Measurements from ENCODE around the gene NT5DC2. TPM values are rescaled to one million over a fixed set of nuclear protein-coding genes. Genes with fewer than 3 reads are reported as not detected.

Gene NT5DC2
- total RNA-seq, 2 experiments from 2014 or later: 22.1 to 23.8 TPM

- no peak overlapping the region for H3K27ac Mint-ChIP-seq
- no peaks in the 10 kb centered on the region for H3K9me3 Mint-ChIP-seq
- H3K27me3 Mint-ChIP-seq: no peaks in the 10 kb centered on the region
- H3K4me3 Mint-ChIP-seq: no peak overlapping the region
- peaks cover 3% of the 10 kb centered on the region for H3K36me3 Mint-ChIP-seq (ENCODE audit: low read depth)
- no peak for DNase-seq
- ChIA-PET POLR2A (no interaction called here), CTCF (no interaction called here)
- no peaks in the 10 kb centered on the region for H3K4me1 Mint-ChIP-seq
Measured at GRCh38 chr3:52493232-52494017, 40.2 kb downstream of the NT5DC2 start.

GRCh38 chr3:52492059-52492458 is 41.6 kb downstream of the NT5DC2 start:
- CTCF ChIA-PET: no interaction called here
- no peak for DNase-seq
- Mint-ChIP-seq H3K27me3 (no peaks in the 10 kb centered on the region), H3K9me3 (no peaks in the 10 kb centered on the region), H3K4me3 (no peak overlapping the region), H3K36me3 (ENCODE audit: low read depth) (peaks cover 9% of the 10 kb centered on the region), H3K4me1 (no peaks in the 10 kb centered on the region), H3K27ac (no peak overlapping the region)
- POLR2A ChIA-PET: no interaction called here

- Mint-ChIP-seq H3K36me3 (ENCODE audit: low read depth) (peaks cover 9% of the 10 kb centered on the region), H3K27ac (no peak overlapping the region)
- CTCF ChIA-PET: no interaction called here
Measured at GRCh38 chr3:52490939-52491526, 42.6 kb downstream of the NT5DC2 start.

GRCh38 chr3:52490035-52490938 is 43.4 kb downstream of the NT5DC2 start:
- H3K27ac Mint-ChIP-seq: no peak overlapping the region
- no peaks in the 10 kb centered on the region for H3K9me3 Mint-ChIP-seq
- no peak overlapping the region for H3K4me3 Mint-ChIP-seq
- H3K36me3 Mint-ChIP-seq (ENCODE audit: low read depth): peaks cover 11% of the 10 kb centered on the region
- ChIA-PET CTCF (no interaction called here), POLR2A (interaction anchor here (0.7 kb wide), 1 partner anchor 33 kb away, joined by 3 read pairs; no protein-coding TSS in a partner anchor)
- H3K4me1 Mint-ChIP-seq: no peaks in the 10 kb centered on the region
- no peak for DNase-seq
- no peaks in the 10 kb centered on the region for H3K27me3 Mint-ChIP-seq

More at GRCh38 chr3:52490939-52491526, 42.6 kb downstream of the NT5DC2 start:
- Mint-ChIP-seq H3K4me1 (no peaks in the 10 kb centered on the region), H3K4me3 (no peak overlapping the region), H3K9me3 (no peaks in the 10 kb centered on the region), H3K27me3 (no peaks in the 10 kb centered on the region)
- POLR2A ChIA-PET: no interaction called here
- no peak for DNase-seq

- Mint-ChIP-seq H3K27ac (no peak overlapping the region), H3K27me3 (no peaks in the 10 kb centered on the region), H3K4me3 (no peak overlapping the region), H3K36me3 (ENCODE audit: low read depth) (peaks cover 11% of the 10 kb centered on the region), H3K4me1 (no peaks in the 10 kb centered on the region), H3K9me3 (no peaks in the 10 kb centered on the region)
- POLR2A ChIA-PET: interaction anchor here (0.7 kb wide), 1 partner anchor 32 kb away, joined by 3 read pairs; no protein-coding TSS in a partner anchor
- no peak for DNase-seq
- CTCF ChIA-PET: interaction anchor here (0.6 to 1.2 kb wide), 3 partner anchors 19 to 37 kb away, joined by 3 read pairs; no protein-coding TSS in a partner anchor
Measured at GRCh38 chr3:52489453-52489852, 44.2 kb downstream of the NT5DC2 start.

GRCh38 chr3:52488746-52489145 is 44.9 kb downstream of the NT5DC2 start:
- no peaks in the 10 kb centered on the region for H3K9me3 Mint-ChIP-seq
- ChIA-PET CTCF (interaction anchor here (1.0 to 1.2 kb wide), 2 partner anchors 18 to 38 kb away, joined by 3 read pairs; no protein-coding TSS in a partner anchor), POLR2A (no interaction called here)
- H3K36me3 Mint-ChIP-seq (ENCODE audit: low read depth): peaks cover 11% of the 10 kb centered on the region
- H3K4me1 Mint-ChIP-seq: no peaks in the 10 kb centered on the region
- H3K27ac Mint-ChIP-seq: no peak overlapping the region
- no peak overlapping the region for H3K4me3 Mint-ChIP-seq
- no peak for DNase-seq
- no peaks in the 10 kb centered on the region for H3K27me3 Mint-ChIP-seq

- no peak for DNase-seq
- Mint-ChIP-seq H3K9me3 (no peaks in the 10 kb centered on the region), H3K27ac (no peak overlapping the region), H3K4me3 (no peak overlapping the region), H3K27me3 (no peaks in the 10 kb centered on the region), H3K4me1 (no peaks in the 10 kb centered on the region), H3K36me3 (ENCODE audit: low read depth) (peaks cover 11% of the 10 kb centered on the region)
- ChIA-PET CTCF (no interaction called here), POLR2A (no interaction called here)
Measured at GRCh38 chr3:52487788-52488691, 45.6 kb downstream of the NT5DC2 start.

- CTCF ChIA-PET: interaction anchor here (0.6 kb wide), 1 partner anchor 758 kb away, joined by 3 read pairs; no protein-coding TSS in a partner anchor
- H3K36me3 Mint-ChIP-seq (ENCODE audit: low read depth): peaks cover 15% of the 10 kb centered on the region
- POLR2A ChIA-PET: no interaction called here
- H3K4me1 Mint-ChIP-seq: no peaks in the 10 kb centered on the region
- no peaks in the 10 kb centered on the region for H3K27me3 Mint-ChIP-seq
- H3K4me3 Mint-ChIP-seq: no peak overlapping the region
- DNase-seq: no peak
- no peaks in the 10 kb centered on the region for H3K9me3 Mint-ChIP-seq
- H3K27ac Mint-ChIP-seq: no peak overlapping the region
Measured at GRCh38 chr3:52487050-52487787, 46.4 kb downstream of the NT5DC2 start.

- peaks cover 25% of the 10 kb centered on the region for H3K36me3 Mint-ChIP-seq (ENCODE audit: low read depth)
- no peak for DNase-seq
- CTCF ChIA-PET: no interaction called here
Measured at GRCh38 chr3:52484680-52485461, 48.8 kb downstream of the NT5DC2 start.

GRCh38 chr3:52483577-52484381 is 49.9 kb downstream of the NT5DC2 start:
- H3K27ac Mint-ChIP-seq: no peak overlapping the region
- CTCF ChIA-PET: no interaction called here
- no peak for DNase-seq
- no peaks in the 10 kb centered on the region for H3K4me1 Mint-ChIP-seq
- no peaks in the 10 kb centered on the region for H3K27me3 Mint-ChIP-seq
- no peak overlapping the region for H3K4me3 Mint-ChIP-seq
- no peaks in the 10 kb centered on the region for H3K9me3 Mint-ChIP-seq
- POLR2A ChIA-PET: no interaction called here
- H3K36me3 Mint-ChIP-seq (ENCODE audit: low read depth): peaks cover 27% of the 10 kb centered on the region

More at GRCh38 chr3:52484680-52485461, 48.8 kb downstream of the NT5DC2 start:
- Mint-ChIP-seq H3K27me3 (no peaks in the 10 kb centered on the region), H3K4me3 (no peak overlapping the region), H3K4me1 (no peaks in the 10 kb centered on the region), H3K9me3 (no peaks in the 10 kb centered on the region), H3K27ac (no peak overlapping the region)
- POLR2A ChIA-PET: no interaction called here

- H3K9me3 Mint-ChIP-seq: no peaks in the 10 kb centered on the region
- POLR2A ChIA-PET: no interaction called here
- CTCF ChIA-PET: no interaction called here
- peaks cover 28% of the 10 kb centered on the region for H3K36me3 Mint-ChIP-seq (ENCODE audit: low read depth)
- H3K27ac Mint-ChIP-seq: no peak overlapping the region
- H3K4me1 Mint-ChIP-seq: no peaks in the 10 kb centered on the region
- no peak overlapping the region for H3K4me3 Mint-ChIP-seq
- DNase-seq: no peak
- H3K27me3 Mint-ChIP-seq: no peaks in the 10 kb centered on the region
Measured at GRCh38 chr3:52483081-52483480, 50.6 kb downstream of the NT5DC2 start.

Measured in activated CD4-positive, alpha-beta T cell treated with anti-CD3 and anti-CD28 coated beads, Interleukin-2, amount 10 ng/mL, durations not matched to agents 7 days and 5 days (primary cell).